HepG2 (cell line): ENCODE data around the gene DNAJC1.

Experiments
- ARHGAP35 ChIP-seq: sonication (generic); formaldehyde crosslinking; IDR thresholded peaks from 2 replicates; pipeline ENCODE4 v1.9.0; 2022; ENCODE audit warnings: mild to moderate bottlenecking, inconsistent platforms, moderate library complexity, missing genetic modification reagents, borderline replicate concordance
- ATF4 ChIP-seq, 2 experiments: fragments of 450-650 bp in 1 of 2; sonication (generic) in 1 of 2; formaldehyde crosslinking; IDR thresholded peaks; 2 replicates each; pipeline versions ENCODE4 v1.5.0 to v1.8.0; 2020 to 2022; ENCODE audit warnings: mild to moderate bottlenecking in 1 of 2, missing genetic modification reagents in 1 of 2
- CTCF ChIP-seq: sonication (generic); formaldehyde crosslinking; IDR thresholded peaks from 2 replicates; pipeline ENCODE4 v1.5.0; 2020; ENCODE audit warnings: mild to moderate bottlenecking, missing genetic modification reagents, moderate library complexity
- DNMT3B ChIP-seq: conservative IDR thresholded peaks from 2 replicates; pipeline ENCODE4 v1.6.1; 2016; ENCODE audit warnings: missing biosample characterization, control low read depth
- E2F1 ChIP-seq: sonication (generic); formaldehyde crosslinking; IDR thresholded peaks from 2 replicates; pipeline ENCODE4 v1.5.0; 2020; ENCODE audit warnings: missing genetic modification reagents
- EZH2 ChIP-seq: conservative IDR thresholded peaks from 2 replicates; pipeline ENCODE4 v1.6.1; 2012; ENCODE audit warnings: mild to moderate bottlenecking, low read depth, low read length, moderate library complexity
- MAX ChIP-seq: IDR thresholded peaks from 2 replicates; pipeline ENCODE4 v1.6.1; 2012; ENCODE audit warnings: inconsistent platforms
- POLR2A ChIP-seq, 2 experiments: IDR thresholded peaks; 2 replicates each; pipeline ENCODE4 v1.6.1; 2011; ENCODE audit warnings: low read depth in 2 of 2, low read length in 2 of 2, mild to moderate bottlenecking in 1 of 2, moderate library complexity in 1 of 2; ENCODE audit not compliant: insufficient read depth in 1 of 2
- SIN3A ChIP-seq: IDR thresholded peaks from 2 replicates; pipeline ENCODE4 v1.6.1; 2011; ENCODE audit warnings: low read depth, mild to moderate bottlenecking, control low read depth, low read length, borderline replicate concordance
- UBTF ChIP-seq: sonication (generic); formaldehyde crosslinking; IDR thresholded peaks from 2 replicates; pipeline ENCODE4 v1.4.0; 2020; ENCODE audit warnings: mild to moderate bottlenecking, missing genetic modification reagents
- ZNF121 ChIP-seq: sonication (generic); formaldehyde crosslinking; IDR thresholded peaks from 2 replicates; pipeline ENCODE4 v1.5.0; 2020; ENCODE audit warnings: mild to moderate bottlenecking, missing genetic modification reagents
- ZNF530 ChIP-seq: sonication (generic); formaldehyde crosslinking; IDR thresholded peaks from 2 replicates; pipeline ENCODE4 v1.5.0; 2020; ENCODE audit warnings: low read depth, mild to moderate bottlenecking, missing genetic modification reagents

GRCh38 chr10:21830037-21830436 lies 173.5 kb downstream of the DNAJC1 start:
- TF ChIP-seq CTCF (CRISPR knock-in tag) (no peak), UBTF (CRISPR knock-in tag) (no peak), ZNF530 (CRISPR knock-in tag) (no peak), MAX (no peak), ARHGAP35 (CRISPR knock-in tag) (no peak), SIN3A (no peak), E2F1 (CRISPR knock-in tag) (no peak), POLR2A (IDR thresholded peaks at IDR 0.05; ENCODE audit: insufficient read depth in 1 of 2, low read depth in 2 of 2, low read length in 2 of 2) (no peak), ZNF121 (CRISPR knock-in tag) (no peak), ATF4 (CRISPR knock-in tag; IDR thresholded peaks at IDR 0.05) (no peak), DNMT3B (CRISPR knock-in tag) (no peak), EZH2 (no peak)
